GM19043 (cell line): ENCODE data around the gene TAF1.
"Not testable (repeated sequence)": the region's sequence is repeated elsewhere in the genome, so short reads cannot be mapped to it uniquely, and the experiment has no call there.

Experiments
- ATAC-seq: cut with Tn5 transposase; IDR thresholded peaks from one replicate; pipeline ENCODE4 v1.9.1; 2021; ENCODE audit warnings: low read depth; ENCODE audit not compliant: unreplicated experiment

Gene TAF1

GRCh38 chrX:71416260-71416659 lies 50.1 kb downstream of the TAF1 start:
- not testable (repeated sequence) for ATAC-seq

GRCh38 chrX:71420686-71421085 lies 54.5 kb downstream of the TAF1 start:
- ATAC-seq = no peak

GRCh38 chrX:71432733-71433132 lies 66.6 kb downstream of the TAF1 start:
- no peak for ATAC-seq

- no peak for ATAC-seq
Measured at GRCh38 chrX:71438750-71439149, 72.6 kb downstream of the TAF1 start.

- no peak for ATAC-seq
Measured at GRCh38 chrX:71439420-71439819, 73.3 kb downstream of the TAF1 start.

- ATAC-seq = no peak
Measured at GRCh38 chrX:71439896-71440295, 73.7 kb downstream of the TAF1 start.

GRCh38 chrX:71440401-71440800 lies 74.2 kb downstream of the TAF1 start:
- ATAC-seq = no peak

- ATAC-seq = not testable (repeated sequence)
Measured at GRCh38 chrX:71441809-71442208, 75.7 kb downstream of the TAF1 start.

GRCh38 chrX:71450433-71451106 lies 84.4 kb downstream of the TAF1 start:
- no peak for ATAC-seq

GRCh38 chrX:71451518-71451917 lies 85.4 kb downstream of the TAF1 start:
- ATAC-seq = not testable (repeated sequence)

GRCh38 chrX:71453056-71453455 lies 86.9 kb downstream of the TAF1 start:
- ATAC-seq = no peak

- no peak for ATAC-seq
Measured at GRCh38 chrX:71454222-71454621, 88.1 kb downstream of the TAF1 start.

GRCh38 chrX:71458866-71459265 lies 92.7 kb downstream of the TAF1 start:
- no peak for ATAC-seq

- ATAC-seq = no peak
Measured at GRCh38 chrX:71464968-71465367, 98.8 kb downstream of the TAF1 start.

- ATAC-seq = no peak
Measured at GRCh38 chrX:71466979-71467523, 100.9 kb downstream of the TAF1 start.

- no peak for ATAC-seq
Measured at GRCh38 chrX:71475785-71476540, 109.8 kb downstream of the TAF1 start.

- ATAC-seq = no peak
Measured at GRCh38 chrX:71482228-71482958, 116.2 kb downstream of the TAF1 start.

GRCh38 chrX:71487814-71488213 lies 121.7 kb downstream of the TAF1 start:
- ATAC-seq = no peak

GRCh38 chrX:71489540-71489939 lies 123.4 kb downstream of the TAF1 start:
- no peak for ATAC-seq

- no peak for ATAC-seq
Measured at GRCh38 chrX:71492231-71493065, 126.3 kb downstream of the TAF1 start.
